HCT116 (cell line): ENCODE results near the gene PARP12. TPM values are rescaled to one million over a fixed set of nuclear protein-coding genes. Genes with fewer than 3 reads are reported as not detected.

ENCODE experiments used
- ATAC-seq: fragments of 200-7000 bp; cut with Tn5 transposase; 2 replicates; pipeline ENCODE4 v1.9.1; 2020; ENCODE audit warnings: mild to moderate bottlenecking, moderate library complexity
- BruUV-seq: library from RNA; stranded (reverse); fragments of 400-500 nt; replicated peaks from 2 replicates; lab custom pipeline; 2021; lab: Mats Ljungman, UMichigan
- CTCF ChIA-PET: fragments of 300-600 bp; sonication (Branson Sonifier 250); formaldehyde crosslinking; loops from one replicate; lab custom pipeline; 2021; ENCODE audit warnings: antibody characterized with exemption; lab: Charles Lee
- POLR2A ChIA-PET: fragments of 300-600, 350-600 bp; sonication (Branson Sonifier 250); formaldehyde crosslinking; loops from one replicate; lab custom pipeline; 2021; ENCODE audit warnings: antibody characterized with exemption; lab: Charles Lee
- RAD21 ChIA-PET, 2 experiments: fragments of 300-600 bp; sonication (Branson Sonifier 250); formaldehyde crosslinking; loops; one replicate each; lab custom pipeline; 2023; ENCODE audit warnings: low total read pairs in 2 of 2; ENCODE audit not compliant: uncharacterized antibody in 2 of 2, unreplicated experiment in 2 of 2, low non-redundant PET in 1 of 2; lab: Charles Lee
- DNase-seq: peaks from one replicate; pipeline ENCODE4 v3.0.0-alpha.2; 2010; ENCODE audit warnings: low read depth, low spot score
- H2AFZ ChIP-seq: fragments of 200-600 bp; shearing (Covaris generic), sonication (generic); 2 replicates; pipeline ENCODE4 v1.6.1; 2017; ENCODE audit warnings: low read depth, mixed run types, mixed read lengths, antibody characterized with exemption, low read length; ENCODE audit not compliant: poor library complexity, severe bottlenecking
- H3K27ac ChIP-seq: 2 replicates; pipeline ENCODE4 v1.5.1; 2012; ENCODE audit warnings: low read depth, low read length
- H3K27me3 ChIP-seq: fragments of 200-600 bp; sonication (generic); 2 replicates; pipeline ENCODE4 v1.6.1; 2016; ENCODE audit warnings: mixed run types, low read length, mixed read lengths; ENCODE audit not compliant: insufficient read depth
- H3K36me3 ChIP-seq, 2 experiments: fragments of 200-500 bp in 1 of 2; fragments of 200-600 bp in 1 of 2; sonication (Bioruptor generic) in 1 of 2; sonication (generic) in 1 of 2; 2 replicates each; pipeline versions ENCODE4 v1.5.1 to v1.6.1; 2014 to 2016; ENCODE audit warnings: low read length in 2 of 2, inconsistent platforms in 1 of 2, mixed read lengths in 1 of 2, mixed run types in 1 of 2; ENCODE audit not compliant: insufficient read depth in 2 of 2, control insufficient read depth in 1 of 2
- H3K4me1 ChIP-seq, 2 experiments: fragments of 200-600 bp in 1 of 2; sonication (generic) in 1 of 2; 2 replicates each; pipeline versions ENCODE4 v1.5.1 to v1.6.1; 2012 to 2017; ENCODE audit warnings: low read length in 2 of 2, inconsistent platforms in 1 of 2, mild to moderate bottlenecking in 1 of 2, mixed read lengths in 1 of 2, mixed run types in 1 of 2, moderate library complexity in 1 of 2; ENCODE audit not compliant: insufficient read depth in 2 of 2, control insufficient read depth in 1 of 2
- H3K4me2 ChIP-seq: fragments of 200-600 bp; sonication (generic); 2 replicates; pipeline ENCODE4 v1.6.1; 2017; ENCODE audit warnings: mixed run types, low read length, mixed read lengths
- H3K4me3 ChIP-seq, 2 experiments: fragments of 200-600 bp in 1 of 2; sonication (generic) in 1 of 2; replicated peaks in 1 of 2; 2 replicates each; pipeline ENCODE4 v1.5.1; 2011 to 2016; ENCODE audit warnings: low read length in 2 of 2, control low read depth in 1 of 2, low read depth in 1 of 2, mild to moderate bottlenecking in 1 of 2, mixed read lengths in 1 of 2, mixed run types in 1 of 2
- H3K79me2 ChIP-seq: fragments of 200-600 bp; sonication (generic); 2 replicates; pipeline ENCODE4 v1.6.1; 2017; ENCODE audit warnings: mild to moderate bottlenecking, mixed run types, low read length, moderate library complexity, mixed read lengths; ENCODE audit not compliant: insufficient read depth
- H3K9ac ChIP-seq: fragments of 200-600 bp; sonication (generic); 2 replicates; pipeline ENCODE4 v1.6.1; 2016; ENCODE audit warnings: low read length, mixed read lengths
- H3K9me2 ChIP-seq: fragments of 200-600 bp; sonication (generic), shearing (Covaris generic); 2 replicates; pipeline ENCODE4 v1.6.1; 2017; ENCODE audit warnings: mixed run types, mild to moderate bottlenecking, moderate library complexity; ENCODE audit not compliant: insufficient read depth
- H3K9me3 ChIP-seq, 2 experiments: fragments of 200-500 bp in 1 of 2; fragments of 200-600 bp in 1 of 2; sonication (Bioruptor generic) in 1 of 2; sonication (generic) in 1 of 2; 2 replicates each; pipeline ENCODE4 v1.6.1; 2014 to 2017; ENCODE audit warnings: low read length in 2 of 2, mixed read lengths in 2 of 2, inconsistent platforms in 1 of 2, low read depth in 1 of 2, mild to moderate bottlenecking in 1 of 2, mixed run types in 1 of 2, moderate library complexity in 1 of 2; ENCODE audit not compliant: control insufficient read depth in 1 of 2, insufficient read depth in 1 of 2
- H4K20me1 ChIP-seq: fragments of 200-600 bp; sonication (generic), shearing (Covaris generic); 2 replicates; pipeline ENCODE4 v1.6.1; 2017; ENCODE audit warnings: mixed run types, mild to moderate bottlenecking, moderate library complexity; ENCODE audit not compliant: insufficient read depth
- CBX3 ChIP-seq: IDR thresholded peaks from 2 replicates; pipeline ENCODE4 v1.6.1; 2012; ENCODE audit warnings: low read depth
- CTCF ChIP-seq, 3 experiments: fragments of 200-600 bp in 1 of 3; sonication (generic) in 1 of 3; IDR thresholded peaks in 2 of 3; conservative IDR thresholded peaks in 1 of 3; 2 replicates each; pipeline ENCODE4 v1.5.1; 2012 to 2017; ENCODE audit warnings: low read depth in 2 of 3, low read length in 2 of 3, antibody characterized with exemption in 1 of 3, borderline replicate concordance in 1 of 3, control low read depth in 1 of 3, mild to moderate bottlenecking in 1 of 3, mixed read lengths in 1 of 3, mixed run types in 1 of 3, moderate library complexity in 1 of 3; ENCODE audit not compliant: insufficient read depth in 1 of 3
- ELF1 ChIP-seq: IDR thresholded peaks from 2 replicates; pipeline ENCODE4 v1.6.1; 2012; ENCODE audit warnings: low read depth, borderline replicate concordance
- EZH2 ChIP-seq: fragments of 200-600 bp; sonication (generic); IDR thresholded peaks from 2 replicates; pipeline ENCODE4 v1.6.1; 2017; ENCODE audit warnings: antibody characterized with exemption, mixed run types
- EZH2phosphoT487 ChIP-seq: fragments of 200-600 bp; IDR thresholded peaks from 2 replicates; pipeline ENCODE4 v1.6.1; 2018; ENCODE audit warnings: antibody characterized with exemption, borderline replicate concordance
- FOSL1 ChIP-seq: IDR thresholded peaks from 2 replicates; pipeline ENCODE4 v1.6.1; 2012; ENCODE audit warnings: low read depth
- JUND ChIP-seq: IDR thresholded peaks from 2 replicates; pipeline ENCODE4 v1.6.1; 2012
- MAX ChIP-seq: IDR thresholded peaks from 2 replicates; pipeline ENCODE4 v1.6.1; 2012
- POLR2A ChIP-seq: IDR thresholded peaks from 2 replicates; pipeline ENCODE4 v1.7.0; 2011; ENCODE audit warnings: borderline replicate concordance; ENCODE audit not compliant: insufficient read depth, insufficient read length; ENCODE audit errors: extremely low read depth
- POLR2AphosphoS5 ChIP-seq: IDR thresholded peaks from 2 replicates; pipeline ENCODE4 v1.6.1; 2011; ENCODE audit warnings: mild to moderate bottlenecking, low read depth, low read length, moderate library complexity
- SIN3A ChIP-seq: IDR thresholded peaks from 2 replicates; pipeline ENCODE4 v1.6.1; 2012; ENCODE audit warnings: low read depth
- TCF7L2 ChIP-seq: IDR thresholded peaks from 2 replicates; pipeline ENCODE4 v1.7.0; 2011; ENCODE audit warnings: borderline replicate concordance, inconsistent platforms; ENCODE audit not compliant: insufficient read depth, insufficient read length; ENCODE audit errors: extremely low read depth
- YY1 ChIP-seq: IDR thresholded peaks from 2 replicates; pipeline ENCODE4 v1.6.1; 2011; ENCODE audit warnings: low read length, low read depth, moderate library complexity, mild to moderate bottlenecking; ENCODE audit not compliant: insufficient replicate concordance; ENCODE audit errors: extremely low read depth
- ZNF274 ChIP-seq: fragments of 200-500 bp; sonication (Bioruptor generic); IDR thresholded peaks from 2 replicates; pipeline ENCODE4 v1.6.1; 2014; ENCODE audit warnings: mild to moderate bottlenecking, low read depth, low read length, inconsistent platforms
- intact Hi-C: fragments of 100-400 bp; cut with micrococcal nuclease; formaldehyde crosslinking; loops from 2 replicates; pipeline ENCODE4 v1.10.0; 2022
- total RNA-seq: library from RNA; stranded (reverse); gene quantifications from one replicate; pipeline ENCODE4 v1.2.1, GENCODE V29; 2021; ENCODE audit not compliant: unreplicated experiment
- TF ChIP-seq, protein P1 (sequence below): IDR thresholded peaks from 2 replicates; pipeline ENCODE4 v1.6.1; 2011; ENCODE audit warnings: mild to moderate bottlenecking, low read length, moderate library complexity; ENCODE audit not compliant: insufficient replicate concordance; ENCODE audit errors: extremely low read depth
- TF ChIP-seq, protein P2 (sequence below): IDR thresholded peaks from 2 replicates; pipeline ENCODE4 v1.6.1; 2012

Gene PARP12
- total RNA-seq, 1 experiment from 2014 or later = 17.7 TPM

- H3K36me3 ChIP-seq = peaks cover 0 to 8% of the 10 kb centered on the region in 2 experiments; a peak in 1 of 4 replicates
- H3K4me3 ChIP-seq = no peak overlapping the region
These were observed 33.7 kb upstream of the PARP12 start for GRCh38 chr7:140096459-140096858.

GRCh38 chr7:140093375-140093774 is 30.6 kb upstream of the PARP12 start:
- no peak overlapping the region for H3K27ac ChIP-seq

More at GRCh38 chr7:140096459-140096858, 33.7 kb upstream of the PARP12 start:
- Histone ChIP-seq H4K20me1 (no peaks in the 10 kb centered on the region), H2AFZ (no peak overlapping the region), H3K9me3 (no peaks in the 10 kb centered on the region), H3K79me2 (no peaks in the 10 kb centered on the region), H3K27me3 (no peaks in the 10 kb centered on the region), H3K4me2 (no peak overlapping the region), H3K27ac (no peak overlapping the region), H3K9ac (no peak overlapping the region), H3K9me2 (no peaks in the 10 kb centered on the region), H3K4me1 (no peaks in the 10 kb centered on the region)
- ATAC-seq (no peak), DNase-seq (no peak)
- ChIA-PET POLR2A (no interaction called here), CTCF (no interaction called here), RAD21 (no interaction called here)
- no TSS peak for BruUV-seq
- intact Hi-C loops = no loop called here
- TF ChIP-seq EZH2 = no peak
- no peak for TF ChIP-seq POLR2A
- TF ChIP-seq MAX = no peak

More at GRCh38 chr7:140093375-140093774, 30.6 kb upstream of the PARP12 start:
- no peak overlapping the region for H3K9ac ChIP-seq
- no peak for ATAC-seq
- no peak overlapping the region for H3K4me2 ChIP-seq
- H3K9me2 ChIP-seq = no peaks in the 10 kb centered on the region
- ChIA-PET RAD21 (no interaction called here), POLR2A (no interaction called here), CTCF (no interaction called here)
- H3K36me3 ChIP-seq = peaks cover 0 to 8% of the 10 kb centered on the region in 2 experiments; a peak in 1 of 4 replicates
- intact Hi-C loops = no loop called here
- H3K4me3 ChIP-seq = no peak overlapping the region
- H3K27me3 ChIP-seq = no peaks in the 10 kb centered on the region
- no peaks in the 10 kb centered on the region for H3K79me2 ChIP-seq
- no peaks in the 10 kb centered on the region for H3K9me3 ChIP-seq
- no peak for TF ChIP-seq TCF7L2
- no peak for TF ChIP-seq JUND
- TF ChIP-seq YY1 = no peak
- TF ChIP-seq EZH2 = no peak
- no peak for TF ChIP-seq SIN3A
- TF ChIP-seq CTCF (IDR thresholded peaks at IDR 0.05 in 2 of 3, conservative IDR thresholded peaks at IDR 0.05 in 1 of 3; ENCODE audit: borderline replicate concordance in 1 of 3, insufficient read depth in 1 of 3, low read depth in 2 of 3, low read length in 2 of 3) = no peak
- TF ChIP-seq ELF1 = no peak
- TF ChIP-seq ZNF274 = no peak
- TF ChIP-seq, protein P1, sequence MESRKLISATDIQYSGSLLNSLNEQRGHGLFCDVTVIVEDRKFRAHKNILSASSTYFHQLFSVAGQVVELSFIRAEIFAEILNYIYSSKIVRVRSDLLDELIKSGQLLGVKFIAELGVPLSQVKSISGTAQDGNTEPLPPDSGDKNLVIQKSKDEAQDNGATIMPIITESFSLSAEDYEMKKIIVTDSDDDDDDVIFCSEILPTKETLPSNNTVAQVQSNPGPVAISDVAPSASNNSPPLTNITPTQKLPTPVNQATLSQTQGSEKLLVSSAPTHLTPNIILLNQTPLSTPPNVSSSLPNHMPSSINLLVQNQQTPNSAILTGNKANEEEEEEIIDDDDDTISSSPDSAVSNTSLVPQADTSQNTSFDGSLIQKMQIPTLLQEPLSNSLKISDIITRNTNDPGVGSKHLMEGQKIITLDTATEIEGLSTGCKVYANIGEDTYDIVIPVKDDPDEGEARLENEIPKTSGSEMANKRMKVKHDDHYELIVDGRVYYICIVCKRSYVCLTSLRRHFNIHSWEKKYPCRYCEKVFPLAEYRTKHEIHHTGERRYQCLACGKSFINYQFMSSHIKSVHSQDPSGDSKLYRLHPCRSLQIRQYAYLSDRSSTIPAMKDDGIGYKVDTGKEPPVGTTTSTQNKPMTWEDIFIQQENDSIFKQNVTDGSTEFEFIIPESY = no peak
- no peak for TF ChIP-seq FOSL1
- no peak for TF ChIP-seq CBX3
- TF ChIP-seq POLR2A = no peak
- TF ChIP-seq, protein P2, sequence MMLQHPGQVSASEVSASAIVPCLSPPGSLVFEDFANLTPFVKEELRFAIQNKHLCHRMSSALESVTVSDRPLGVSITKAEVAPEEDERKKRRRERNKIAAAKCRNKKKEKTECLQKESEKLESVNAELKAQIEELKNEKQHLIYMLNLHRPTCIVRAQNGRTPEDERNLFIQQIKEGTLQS = no peak
- no peak for TF ChIP-seq EZH2phosphoT487
- no peak for TF ChIP-seq POLR2AphosphoS5
- DNase-seq = no peak
- no peak overlapping the region for H2AFZ ChIP-seq
- H4K20me1 ChIP-seq = no peaks in the 10 kb centered on the region
- H3K4me1 ChIP-seq = no peaks in the 10 kb centered on the region
- BruUV-seq = no TSS peak
